Gastroesophageal sphincter (tissue), 3 donors: ENCODE data around the gene SLC35B3.

Source experiments
- EP300 ChIP-seq: sonication (generic); formaldehyde crosslinking; IDR thresholded peaks from one replicate; pipeline ENCODE4 v1.6.1; 2017; ENCODE audit warnings: antibody characterized with exemption, mild to moderate bottlenecking
- POLR2A ChIP-seq, 2 donors: fragments of 450-650 bp; IDR thresholded peaks; one replicate each; pipeline ENCODE4 v1.6.1; 2017; ENCODE audit warnings: antibody characterized with exemption in 2 of 2, mild to moderate bottlenecking in 2 of 2, moderate library complexity in 1 of 2
- POLR2AphosphoS5 ChIP-seq: sonication (generic); formaldehyde crosslinking; IDR thresholded peaks from one replicate; pipeline ENCODE4 v1.6.1; 2017; ENCODE audit warnings: antibody characterized with exemption
- TF ChIP-seq, protein P1 (sequence below), 4 experiments: fragments of 200-600 bp in 2 of 4; fragments of 450-650 bp in 2 of 4; sonication (generic) in 1 of 4; IDR thresholded peaks; one replicate each; pipeline ENCODE4 v1.5.1; 2017 to 2019; ENCODE audit warnings: antibody characterized with exemption in 4 of 4, mild to moderate bottlenecking in 2 of 4, moderate library complexity in 2 of 4

DNA sequence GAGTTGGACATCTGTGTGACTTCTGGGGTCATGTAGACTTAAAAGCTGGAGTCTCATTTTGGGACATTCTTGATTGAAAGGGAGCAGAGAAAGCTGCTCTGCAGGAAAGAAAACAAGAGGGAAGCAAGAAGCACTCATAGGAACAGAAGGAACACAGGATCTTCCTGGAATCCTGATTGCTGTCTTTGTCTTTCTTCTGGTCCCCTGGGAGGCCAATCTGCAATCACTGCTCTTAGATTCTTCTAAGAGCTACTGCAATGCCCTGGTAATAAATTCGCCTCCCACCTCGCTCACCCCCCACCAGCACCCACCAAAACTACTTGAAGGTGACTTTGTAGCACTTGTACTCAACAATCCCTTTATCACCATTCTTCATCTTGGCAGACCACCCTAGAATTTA lies 51.8 kb downstream of the SLC35B3 start:
- TF ChIP-seq, protein P1, sequence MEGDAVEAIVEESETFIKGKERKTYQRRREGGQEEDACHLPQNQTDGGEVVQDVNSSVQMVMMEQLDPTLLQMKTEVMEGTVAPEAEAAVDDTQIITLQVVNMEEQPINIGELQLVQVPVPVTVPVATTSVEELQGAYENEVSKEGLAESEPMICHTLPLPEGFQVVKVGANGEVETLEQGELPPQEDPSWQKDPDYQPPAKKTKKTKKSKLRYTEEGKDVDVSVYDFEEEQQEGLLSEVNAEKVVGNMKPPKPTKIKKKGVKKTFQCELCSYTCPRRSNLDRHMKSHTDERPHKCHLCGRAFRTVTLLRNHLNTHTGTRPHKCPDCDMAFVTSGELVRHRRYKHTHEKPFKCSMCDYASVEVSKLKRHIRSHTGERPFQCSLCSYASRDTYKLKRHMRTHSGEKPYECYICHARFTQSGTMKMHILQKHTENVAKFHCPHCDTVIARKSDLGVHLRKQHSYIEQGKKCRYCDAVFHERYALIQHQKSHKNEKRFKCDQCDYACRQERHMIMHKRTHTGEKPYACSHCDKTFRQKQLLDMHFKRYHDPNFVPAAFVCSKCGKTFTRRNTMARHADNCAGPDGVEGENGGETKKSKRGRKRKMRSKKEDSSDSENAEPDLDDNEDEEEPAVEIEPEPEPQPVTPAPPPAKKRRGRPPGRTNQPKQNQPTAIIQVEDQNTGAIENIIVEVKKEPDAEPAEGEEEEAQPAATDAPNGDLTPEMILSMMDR (IDR thresholded peaks at IDR 0.05) = no peak
- no peak for TF ChIP-seq POLR2A (IDR thresholded peaks at IDR 0.05)
- no peak for TF ChIP-seq EP300
- no peak for TF ChIP-seq POLR2AphosphoS5
